Adrenal gland (tissue), 12 donors: ENCODE data around the gene PI4KA. TPM values are rescaled to one million over a fixed set of nuclear protein-coding genes. Genes with fewer than 3 reads are reported as not detected.
"Not testable (repeated sequence)": the region's sequence is repeated elsewhere in the genome, so short reads cannot be mapped to it uniquely, and the experiment has no call there.

ENCODE experiments used
- DNase-seq, 7 donors: peaks; one replicate each; pipeline ENCODE4 v3.0.0-alpha.2; 2019 to 2020
- H3K27ac ChIP-seq, 5 donors: fragments of 200-600 bp; sonication (generic) in 4 of 5; 1 replicate in 3 of 5; 2 replicates in 2 of 5; pipeline versions ENCODE4 v1.5.1 to v1.8.0; 2016 to 2020; ENCODE audit warnings: mild to moderate bottlenecking in 1 of 5
- H3K27me3 ChIP-seq: fragments of 200-600 bp; 2 replicates; pipeline ENCODE4 v1.8.0; 2021
- H3K36me3 ChIP-seq, 2 donors: fragments of 200-600 bp; replicated peaks in 1 of 2; 1 replicate in 1 of 2; 2 replicates in 1 of 2; pipeline versions ENCODE4 v1.5.1 to v1.8.0; 2018 to 2022
- H3K4me1 ChIP-seq, 2 donors: fragments of 200-600 bp; replicated peaks in 1 of 2; 1 replicate in 1 of 2; 2 replicates in 1 of 2; pipeline versions ENCODE4 v1.5.1 to v1.8.0; 2018 to 2021
- H3K4me3 ChIP-seq, 4 donors: fragments of 200-600 bp; sonication (generic) in 3 of 4; one replicate each; pipeline ENCODE4 v1.5.1; 2016 to 2018
- H3K9me3 ChIP-seq, 3 donors: fragments of 200-600 bp; sonication (generic) in 1 of 3; replicated peaks in 1 of 3; 1 replicate in 2 of 3; 2 replicates in 1 of 3; pipeline versions ENCODE4 v1.5.1 to v1.8.0; 2016 to 2021
- POLR2A ChIP-seq, 2 donors: fragments of 450-650 bp; IDR thresholded peaks; one replicate each; pipeline ENCODE4 v1.6.1; 2017; ENCODE audit warnings: antibody characterized with exemption in 2 of 2, mild to moderate bottlenecking in 2 of 2, moderate library complexity in 1 of 2
- WGBS, 4 donors: extraction: QIAGEN DNeasy Blood & Tissue Kit in 2 of 4; methylation state at CpG; one replicate each; pipeline versions ENCODE4 v1.1.5 to v1.1.7; 2013 to 2017; 5-methylcytosine and 5-hydroxymethylcytosine counted together
- intact Hi-C, 2 donors: fragments of 100-400 bp; cut with DNase I; formaldehyde crosslinking; loops; one replicate each; pipeline versions ENCODE4 v1.14.1 to v1.15.0; 2022 to 2023
- polyA plus RNA-seq, 3 donors: library from polyadenylated mRNA; stranded (reverse); fragments of 200-250 nt in 2 of 3; fragments of 350-450 nt in 1 of 3; fragmentation: Illumina TruSeq in 1 of 3; extraction: RNeasy Lipid Tissue Mini Kit (QIAGEN cat#74804) in 1 of 3; gene quantifications; one replicate each; pipeline ENCODE4 v1.2.3, GENCODE V29; 2013 to 2014
- total RNA-seq, 9 donors: library from RNA; depleted of rRNA in 4 of 9; stranded (reverse); fragments of >200 nt in 4 of 9; fragments of 120-200 nt in 1 of 9; fragmentation: NEBNext Ultra II Directional in 1 of 9; extraction: Animal tissue kit (Norgen Biotek cat#: 25700) in 1 of 9; gene quantifications; one replicate each; pipeline versions ENCODE4 v1.1.0 to v1.2.4, GENCODE V29; 2013 to 2023
- TF ChIP-seq, protein P1 (sequence below), 6 experiments: fragments of 450-650 bp in 4 of 6; fragments of 200-600 bp in 2 of 6; sonication (generic) in 1 of 6; IDR thresholded peaks; 1 replicate in 5 of 6; 2 replicates in 1 of 6; pipeline versions ENCODE4 v1.5.1 to v1.8.0; 2016 to 2021; ENCODE audit warnings: antibody characterized with exemption in 6 of 6, mild to moderate bottlenecking in 2 of 6, moderate library complexity in 1 of 6
- donor health status: healthy with polysubstance abuse.
- donor health status: Bipolar disorder and iron deficiency.
- donor health status: DM: yes; HTN: yes; CAD: no.
- donor health status: DM: no; HTN: no; CAD: no.
- donor health status: DM: no; HTN: no; CAD: no.
- donor health status: DM: yes; HTN: yes; CAD: no.

The PI4KA gene
- total and polyA plus RNA-seq, 12 donors = 36.4 to 134 (median 85.6) TPM

DNA sequence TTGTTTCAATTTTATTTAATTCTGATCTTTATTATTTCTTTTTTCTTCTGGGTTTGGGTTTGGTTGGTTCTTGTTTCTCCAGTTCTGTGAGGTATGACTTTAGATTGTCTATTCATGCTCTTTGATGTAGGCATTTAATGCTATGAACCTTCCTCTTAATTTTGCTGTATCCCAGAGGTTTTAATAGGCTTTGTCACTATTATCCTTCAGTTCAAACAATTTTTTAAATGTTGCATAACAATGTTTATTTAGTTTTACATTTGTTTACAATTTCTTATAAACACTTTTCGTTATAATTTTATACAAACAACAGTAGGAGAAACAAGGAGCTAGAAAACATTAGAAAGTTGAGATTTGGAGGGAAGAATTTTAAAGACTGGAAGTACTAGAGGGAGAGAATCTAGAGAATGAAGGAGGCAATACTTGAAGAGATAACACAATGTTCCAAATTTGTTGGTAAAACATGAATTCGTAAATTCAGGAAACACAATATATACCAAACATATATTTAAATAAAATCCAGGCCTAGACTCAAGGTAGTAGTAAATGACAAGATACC, 180.8 kb downstream of the PI4KA start:
- intact Hi-C loops = no loop called here
- Histone ChIP-seq H3K27ac (no peak overlapping the region), H3K4me1 (no peaks in the 10 kb centered on the region), H3K27me3 (no peaks in the 10 kb centered on the region), H3K36me3 (no peaks in the 10 kb centered on the region), H3K4me3 (no peak overlapping the region), H3K9me3 (no peaks in the 10 kb centered on the region)
- TF ChIP-seq POLR2A (IDR thresholded peaks at IDR 0.05) = no peak
- TF ChIP-seq, protein P1, sequence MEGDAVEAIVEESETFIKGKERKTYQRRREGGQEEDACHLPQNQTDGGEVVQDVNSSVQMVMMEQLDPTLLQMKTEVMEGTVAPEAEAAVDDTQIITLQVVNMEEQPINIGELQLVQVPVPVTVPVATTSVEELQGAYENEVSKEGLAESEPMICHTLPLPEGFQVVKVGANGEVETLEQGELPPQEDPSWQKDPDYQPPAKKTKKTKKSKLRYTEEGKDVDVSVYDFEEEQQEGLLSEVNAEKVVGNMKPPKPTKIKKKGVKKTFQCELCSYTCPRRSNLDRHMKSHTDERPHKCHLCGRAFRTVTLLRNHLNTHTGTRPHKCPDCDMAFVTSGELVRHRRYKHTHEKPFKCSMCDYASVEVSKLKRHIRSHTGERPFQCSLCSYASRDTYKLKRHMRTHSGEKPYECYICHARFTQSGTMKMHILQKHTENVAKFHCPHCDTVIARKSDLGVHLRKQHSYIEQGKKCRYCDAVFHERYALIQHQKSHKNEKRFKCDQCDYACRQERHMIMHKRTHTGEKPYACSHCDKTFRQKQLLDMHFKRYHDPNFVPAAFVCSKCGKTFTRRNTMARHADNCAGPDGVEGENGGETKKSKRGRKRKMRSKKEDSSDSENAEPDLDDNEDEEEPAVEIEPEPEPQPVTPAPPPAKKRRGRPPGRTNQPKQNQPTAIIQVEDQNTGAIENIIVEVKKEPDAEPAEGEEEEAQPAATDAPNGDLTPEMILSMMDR (IDR thresholded peaks at IDR 0.05) = no peak
- 83 to 88% (median 83%) methylated on average over 2 of the region's 2 CpGs for WGBS, 4 donors
- DNase-seq = no peak

DNA sequence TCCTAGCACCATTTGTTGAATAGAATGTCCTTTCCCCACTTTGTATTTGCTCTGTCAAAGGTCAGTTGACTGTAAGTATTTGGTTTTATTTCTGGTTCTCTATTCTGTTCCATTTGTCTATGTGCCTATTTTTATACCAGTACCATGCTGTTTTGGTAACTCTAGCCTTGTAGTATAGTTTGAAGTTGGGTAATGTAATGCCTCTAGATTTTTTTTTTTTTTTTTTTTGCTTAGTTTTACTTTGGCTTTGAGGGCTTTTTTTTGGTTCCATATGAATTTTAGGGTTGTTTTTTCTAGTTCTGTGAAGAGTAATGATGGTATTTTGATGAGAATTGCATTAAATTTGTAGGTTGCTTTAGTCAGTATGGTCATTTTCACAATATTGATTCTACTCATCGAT, 183.0 kb downstream of the PI4KA start:
- H3K36me3 ChIP-seq, H3K27ac ChIP-seq, H3K4me1 ChIP-seq, H3K9me3 ChIP-seq, intact Hi-C loops, H3K4me3 ChIP-seq, DNase-seq: not testable (repeated sequence)
- WGBS, 4 donors = 86 to 98% (median 94%) methylated on average over 1 of the region's 1 CpG
- H3K27me3 ChIP-seq = peaks cover 10% of the 10 kb centered on the region

DNA sequence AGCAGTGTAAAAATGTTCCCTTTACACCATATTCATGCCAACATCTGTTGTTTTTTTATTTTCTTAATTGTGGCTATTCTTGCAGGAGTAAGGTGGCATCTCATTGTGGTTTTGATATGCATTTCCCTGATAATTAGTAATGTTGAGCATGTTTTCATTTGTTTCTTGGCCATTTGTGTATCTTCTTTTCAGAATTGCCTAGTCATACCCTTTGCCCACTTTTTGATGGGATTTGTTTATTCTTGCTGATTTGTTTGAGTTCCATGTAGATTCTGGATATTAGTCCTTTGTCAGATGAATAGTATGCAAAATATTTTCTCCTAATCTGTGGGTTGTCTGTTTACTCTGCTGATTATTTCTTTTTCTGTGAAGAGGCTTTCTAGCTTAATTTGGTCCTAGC, 183.6 kb downstream of the PI4KA start:
- no peak for TF ChIP-seq POLR2A (IDR thresholded peaks at IDR 0.05)
- TF ChIP-seq, protein P1 (IDR thresholded peaks at IDR 0.05) = no peak
- Histone ChIP-seq H3K9me3 (no peaks in the 10 kb centered on the region), H3K4me1 (no peaks in the 10 kb centered on the region), H3K4me3 (no peak overlapping the region), H3K36me3 (no peaks in the 10 kb centered on the region), H3K27ac (no peak overlapping the region), H3K27me3 (peaks cover 13% of the 10 kb centered on the region)
- intact Hi-C loops = no loop called here
- DNase-seq = no peak

DNA sequence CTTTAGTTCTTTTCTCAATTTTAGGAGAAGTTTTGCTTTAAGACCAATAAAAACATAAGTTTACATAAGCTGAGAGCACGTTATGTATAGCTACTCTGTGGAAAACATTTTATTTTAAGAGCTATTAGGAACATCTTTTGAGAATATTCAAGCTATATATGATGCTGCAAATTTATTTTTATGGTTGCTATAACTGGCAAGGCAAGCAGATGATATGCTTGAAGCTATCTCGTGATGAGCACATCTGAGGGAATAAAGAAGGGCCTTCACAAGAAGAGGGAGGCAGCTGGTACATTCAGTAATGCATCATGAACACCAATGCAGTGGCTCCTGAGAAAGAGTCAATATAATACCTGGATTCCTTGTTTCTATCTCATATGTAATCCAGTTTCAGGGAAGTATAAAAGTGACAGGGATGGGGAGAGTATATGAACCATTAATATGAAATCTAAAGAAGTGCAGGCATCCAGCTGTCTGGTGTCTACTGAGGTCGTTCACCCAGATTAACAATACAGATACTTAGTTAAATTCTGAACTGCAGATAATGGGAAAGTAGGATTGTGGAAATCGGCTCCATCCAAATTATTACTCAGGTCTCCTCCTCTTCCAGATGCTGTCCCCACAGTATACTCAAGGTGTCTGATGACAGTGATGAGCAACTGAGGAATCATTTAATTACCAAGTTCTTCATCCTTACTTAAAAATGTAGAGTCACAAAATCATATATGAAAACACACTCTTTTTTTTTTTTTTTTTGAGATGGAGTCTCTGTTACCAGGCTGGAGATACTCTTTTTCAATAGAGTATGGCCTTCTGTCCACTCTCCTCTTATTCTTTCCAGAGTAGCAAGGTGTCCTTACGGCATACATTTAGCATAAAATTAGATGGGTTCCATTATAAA, 185.1 kb downstream of the PI4KA start:
- no peaks in the 10 kb centered on the region for H3K36me3 ChIP-seq
- no peak for DNase-seq
- no peaks in the 10 kb centered on the region for H3K9me3 ChIP-seq
- no peak overlapping the region for H3K4me3 ChIP-seq
- peaks cover 13% of the 10 kb centered on the region for H3K27me3 ChIP-seq
- intact Hi-C loops = no loop called here
- WGBS, 4 donors = 78 to 80% (median 79%) methylated on average over 5 of the region's 5 CpGs
- H3K4me1 ChIP-seq = no peaks in the 10 kb centered on the region
- H3K27ac ChIP-seq = no peak overlapping the region
- TF ChIP-seq POLR2A (IDR thresholded peaks at IDR 0.05) = no peak
- TF ChIP-seq, protein P1 (IDR thresholded peaks at IDR 0.05) = no peak
